Heart right ventricle (tissue), 16 donors: ENCODE data around the gene CAPN15. TPM values are rescaled to one million over a fixed set of nuclear protein-coding genes. Genes with fewer than 3 reads are reported as not detected.

ENCODE experiments used
- ATAC-seq, 8 donors: fragments of 200-7000 bp; cut with Tn5 transposase; one replicate each; pipeline ENCODE4 v1.9.1; 2020; ENCODE audit warnings: mild to moderate bottlenecking in 8 of 8, moderate library complexity in 8 of 8, moderate number of reproducible peaks in 1 of 8
- DNase-seq, 2 donors: peaks; one replicate each; pipeline ENCODE4 v3.0.0-alpha.2; 2020
- H3K27ac ChIP-seq, 10 donors: fragments of 200-600 bp; sonication (generic) in 2 of 10; one replicate each; pipeline versions ENCODE4 v1.5.0 to v1.8.0; 2020 to 2022; ENCODE audit warnings: mild to moderate bottlenecking in 3 of 10
- H3K27me3 ChIP-seq, 7 donors: fragments of 200-600 bp; one replicate each; pipeline ENCODE4 v1.8.0; 2021 to 2022; ENCODE audit warnings: mild to moderate bottlenecking in 2 of 7
- H3K36me3 ChIP-seq, 9 donors: fragments of 200-600 bp; sonication (generic) in 1 of 9; one replicate each; pipeline versions ENCODE4 v1.5.0 to v1.8.0; 2020 to 2022; ENCODE audit warnings: mild to moderate bottlenecking in 2 of 9
- H3K4me1 ChIP-seq, 9 donors: fragments of 200-600 bp; sonication (generic) in 1 of 9; one replicate each; pipeline versions ENCODE4 v1.5.0 to v1.8.0; 2020 to 2022; ENCODE audit warnings: mild to moderate bottlenecking in 4 of 9
- H3K4me3 ChIP-seq, 10 donors: fragments of 200-600 bp; sonication (generic) in 2 of 10; one replicate each; pipeline versions ENCODE4 v1.5.0 to v1.8.0; 2020 to 2022; ENCODE audit warnings: mild to moderate bottlenecking in 7 of 10, moderate library complexity in 2 of 10
- H3K9me3 ChIP-seq, 11 donors: fragments of 200-600 bp in 10 of 11; sonication (generic) in 2 of 11; one replicate each; pipeline versions ENCODE4 v1.5.0 to v1.8.0; 2013 to 2022; ENCODE audit warnings: mild to moderate bottlenecking in 2 of 11, control low read depth in 1 of 11, moderate library complexity in 1 of 11
- CTCF ChIP-seq, 9 donors: fragments of 200-600 bp; sonication (generic) in 2 of 9; IDR thresholded peaks; one replicate each; pipeline versions ENCODE4 v1.5.0 to v1.8.0; 2021 to 2022; ENCODE audit warnings: antibody characterized with exemption in 9 of 9, mild to moderate bottlenecking in 5 of 9, moderate library complexity in 1 of 9
- WGBS, 2 donors: extraction: QIAGEN DNeasy Blood & Tissue Kit; methylation state at CpG; one replicate each; pipeline ENCODE4 v1.1.7; 2013; ENCODE audit warnings: inconsistent platforms in 1 of 2; 5-methylcytosine and 5-hydroxymethylcytosine counted together
- intact Hi-C, 10 donors: fragments of 100-400 bp; cut with DNase I; formaldehyde crosslinking; loops; one replicate each; pipeline versions ENCODE4 v1.11.1 to v1.14.2; 2022
- polyA plus RNA-seq, 2 donors: library from polyadenylated mRNA; stranded (reverse); fragments of 200-250 nt; gene quantifications; one replicate each; pipeline ENCODE4 v1.2.3, GENCODE V29; 2013
- total RNA-seq, 10 donors: library from RNA; stranded (reverse); fragmentation: NEBNext Ultra II Directional in 3 of 10; extraction: Animal tissue kit (Norgen Biotek cat#: 25700) in 3 of 10; gene quantifications; one replicate each; pipeline versions ENCODE4 v1.2.1 to v1.2.4, GENCODE V29; 2021 to 2023
- donor health status: Arrhythmogenic right ventricular cardiomyopathy.
- donor health status: ischemic (EF 13 %, LVEDD 7.1; RV severe dilation, severe dysfunction).
- donor health status: healthy with polysubstance abuse.
- donor health status: DM: no; HTN: yes; CAD: no.
- donor health status: DM: no; HTN: no; CAD: no.
- donor health status: ischemic (EF 25% LVEDD 6.9; RV normal size, moderate dysfunction).
- donor health status: ischemic (EF 25% LVEDD 5.7; RV mildly dilated, moderate dysfunction).
- donor health status: healthy.
- donor health status: DM: yes; HTN: yes; CAD: no.
- donor health status: Ischemic cardiomyopathy.
- donor health status: ischemic (EF 35%, LVEDD 5.7; RV mildly dilated, moderate dysfunction).
- donor health status: nonischemic (EF 11% LVEDD 7.7; RV severe dilation, severe dysfunction).
- donor health status: DM: yes; HTN: yes; CAD: no.
- donor health status: PGD.
- donor health status: ischemic (EF 29% LVEDD 5.4; RV normal size, mild dysfunction).
- donor health status: nonischemic (EF 23%, LVEDD 6.1; RV moderate dilation, normal function).

CAPN15 gene
- total and polyA plus RNA-seq, 12 donors, result 11.1 to 39.5 (median 16.0) TPM

- Histone ChIP-seq H3K36me3 (peaks cover 0 to 12% (median 0%) of the 10 kb centered on the region in 9 donors), H3K9me3 (no peaks in the 10 kb centered on the region), H3K4me3 (peak overlapping the region in 8 of 10 donors; percentile 64 to 96 (median 78)), H3K27ac (peak overlapping the region in 6 of 10 donors; percentile 44 to 100 (median 98)), H3K27me3 (no peaks in the 10 kb centered on the region), H3K4me1 (peaks cover 17 to 49% (median 43%) of the 10 kb centered on the region in 9 donors)
- intact Hi-C loops, result loop anchor here in 2 of 10 donors (5.0 kb wide), 2 partner anchors 42 to 98 kb away; partner anchors contain the start of genes NHLRC4 (in 1 of the 2), PIGQ (in 1 of the 2) and RAB11FIP3 (in 1 of the 2)
- no peak for TF ChIP-seq CTCF (IDR thresholded peaks at IDR 0.05)
- DNase-seq (no peak), ATAC-seq (no peak)
- 77 to 80% methylated on average over 13 of the region's 13 CpGs for WGBS, 2 donors
These were observed 1.9 kb upstream of the CAPN15 start for GRCh38 chr16:525520-526180.

- H3K9me3 ChIP-seq, result no peaks in the 10 kb centered on the region
- H3K27me3 ChIP-seq, result no peaks in the 10 kb centered on the region
- WGBS, 2 donors, result 6 to 8% methylated on average over 26 of the region's 26 CpGs
- peak; percentile 6 to 62 (median 28) for ATAC-seq
- H3K4me1 ChIP-seq, result peaks cover 17 to 53% (median 43%) of the 10 kb centered on the region in 9 donors
- peak overlapping the region; percentile 87 to 100 (median 99) for H3K27ac ChIP-seq
- peaks cover 0 to 6% (median 0%) of the 10 kb centered on the region in 9 donors for H3K36me3 ChIP-seq
- H3K4me3 ChIP-seq, result peak overlapping the region; percentile 64 to 96 (median 78)
- DNase-seq, result peak; percentile 54 to 65
- TF ChIP-seq CTCF (IDR thresholded peaks at IDR 0.05), result no peak
- intact Hi-C loops, result loop anchor here in 2 of 10 donors (5.0 kb wide), 2 partner anchors 41 to 99 kb away; partner anchors contain the start of genes NHLRC4 (in 1 of the 2), PIGQ (in 1 of the 2) and RAB11FIP3 (in 1 of the 2)
These were observed 1.1 kb upstream of the CAPN15 start for GRCh38 chr16:526181-527014.

- H3K4me1 ChIP-seq, result peaks cover 17 to 66% (median 48%) of the 10 kb centered on the region in 9 donors
- no peak for TF ChIP-seq CTCF (IDR thresholded peaks at IDR 0.05)
- H3K27ac ChIP-seq, result peak overlapping the region; percentile 32 to 99 (median 86)
- DNase-seq (peak in 1 of 2 donors; percentile 48), ATAC-seq (peak in 5 of 8 donors; percentile 2 to 26 (median 16))
- peak overlapping the region; percentile 64 to 93 (median 75) for H3K4me3 ChIP-seq
- H3K27me3 ChIP-seq, result no peaks in the 10 kb centered on the region
- 3 to 4% methylated on average over 48 to 55 of the region's 55 CpGs for WGBS, 2 donors
- intact Hi-C loops, result loop anchor here in 2 of 10 donors (5.0 kb wide), 2 partner anchors 39 to 101 kb away; partner anchors contain the start of genes NHLRC4 (in 1 of the 2), PIGQ (in 1 of the 2) and RAB11FIP3 (in 1 of the 2)
- H3K9me3 ChIP-seq, result no peaks in the 10 kb centered on the region
- peaks cover 0 to 6% (median 0%) of the 10 kb centered on the region in 9 donors for H3K36me3 ChIP-seq
These were observed 849 bp downstream of the CAPN15 start for GRCh38 chr16:528111-529011.
